D721Med (cell line): ENCODE results near the gene PPP3R1.

ENCODE experiments used
- DNase-seq: peaks from one replicate; pipeline ENCODE4 v3.0.0; 2011; ENCODE audit warnings: low spot score; ENCODE audit not compliant: insufficient read length
- FAIRE-seq: peaks from 2 replicates; lab custom pipeline; 2011; peaks lifted over from hg19 to GRCh38; lab: Jason Lieb, UNC
- CTCF ChIP-seq: IDR thresholded peaks from 2 replicates; pipeline ENCODE4 v1.5.1; 2012; ENCODE audit warnings: mild to moderate bottlenecking, control low read depth; ENCODE audit not compliant: insufficient read depth; ENCODE audit errors: missing control alignments

PPP3R1 gene

GRCh38 chr2:68171146-68171545 lies 81.2 kb downstream of the PPP3R1 start:
- no peak for TF ChIP-seq CTCF
- FAIRE-seq (no peak), DNase-seq (no peak)

DNA sequence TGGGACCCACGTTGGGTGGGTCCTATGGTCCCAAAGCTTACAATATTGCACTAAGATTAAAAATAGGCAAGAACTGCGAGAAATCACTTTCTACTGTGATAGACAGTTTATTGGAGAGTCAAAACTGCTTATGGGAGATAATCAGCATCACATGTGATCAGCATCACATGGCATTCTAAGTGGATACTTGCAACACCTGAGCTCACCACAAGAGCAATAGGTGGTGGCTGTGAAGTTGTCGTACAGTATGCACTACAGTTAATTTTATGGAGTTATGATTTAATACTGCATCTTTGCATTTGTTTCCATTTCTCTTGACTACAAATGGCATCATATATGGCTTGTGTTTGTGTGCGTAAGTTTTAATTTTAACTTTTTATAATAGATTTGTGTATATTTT lies 83.0 kb downstream of the PPP3R1 start:
- FAIRE-seq = no peak
- no peak for TF ChIP-seq CTCF
- no peak for DNase-seq

DNA sequence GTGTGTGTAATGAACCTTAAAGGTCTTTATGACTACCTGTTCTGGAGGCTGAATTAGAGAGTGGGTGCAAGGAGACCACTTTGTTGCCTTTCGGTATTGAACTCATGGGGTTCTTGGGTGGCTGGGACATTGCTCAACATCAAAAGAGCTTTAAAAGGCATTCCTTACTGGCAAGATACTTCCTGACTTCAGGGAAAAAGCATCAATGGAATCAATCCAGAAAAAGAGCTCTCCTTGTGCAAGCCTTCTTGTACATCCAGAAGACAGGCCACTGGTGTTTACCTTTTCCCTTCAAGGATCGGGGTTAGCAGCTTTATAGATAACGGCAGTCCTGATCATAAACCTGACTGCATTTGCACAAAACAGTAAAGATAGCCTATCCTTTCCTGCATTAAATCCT lies 85.1 kb downstream of the PPP3R1 start:
- FAIRE-seq (no peak), DNase-seq (no peak)
- no peak for TF ChIP-seq CTCF

GRCh38 chr2:68163641-68164040 lies 88.7 kb downstream of the PPP3R1 start:
- peak; percentile 41 for DNase-seq
- FAIRE-seq = peak; percentile 58
- no peak for TF ChIP-seq CTCF

DNA sequence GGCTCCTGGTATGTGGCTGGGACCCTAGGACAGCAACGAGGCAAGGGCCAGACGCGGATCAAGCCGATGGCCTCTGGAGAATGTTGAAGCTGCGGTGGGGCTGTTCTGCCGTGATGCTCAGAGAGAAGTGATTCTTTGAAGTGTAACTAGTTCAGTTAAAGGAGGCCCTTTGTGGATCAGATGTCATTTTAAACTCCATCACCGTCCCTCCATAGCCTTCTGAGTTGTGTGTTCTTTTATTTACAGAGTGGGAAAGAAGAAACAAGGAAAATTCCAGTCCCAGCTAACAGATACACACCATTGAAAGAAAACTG lies 94.2 kb downstream of the PPP3R1 start:
- TF ChIP-seq CTCF = no peak
- DNase-seq (no peak), FAIRE-seq (no peak)

- peak; percentile 78 for DNase-seq
- TF ChIP-seq CTCF = no peak
- FAIRE-seq = peak; percentile 60
Measured at GRCh38 chr2:68157402-68158133, 94.8 kb downstream of the PPP3R1 start, which contains the start of gene PNO1. PNO1 (plus strand) TSS chr2:68157888; CDS start chr2:68157935, 47 bp downstream.

GRCh38 chr2:68157002-68157401 lies 95.3 kb downstream of the PPP3R1 start:
- TF ChIP-seq CTCF = no peak
- DNase-seq (no peak), FAIRE-seq (no peak)
